ENCODE data around the gene SNX5.

- TF ChIP-seq CTCF (IDR thresholded peaks at IDR 0.05) (no peak), ZFX (IDR thresholded peaks at IDR 0.05; ENCODE audit: borderline replicate concordance) (no peak)
These were observed 5.3 kb downstream of the SNX5 start for GRCh38 chr20:17963114-17963897.
